Gastrocnemius medialis (tissue), 4 donors: ENCODE results near the gene SFMBT1. TPM values are rescaled to one million over a fixed set of nuclear protein-coding genes. Genes with fewer than 3 reads are reported as not detected.

Source experiments
- ATAC-seq, 2 donors: fragments of 150-250 bp; one replicate each; pipeline ENCODE4 v1.9.1; 2016
- DNase-seq, 2 donors: peaks; one replicate each; pipeline ENCODE4 v3.0.0-alpha.2; 2019
- H3K27ac ChIP-seq, 4 donors: fragments of 200-600 bp; sonication (generic); 1 replicate in 1 of 4; 2 replicates in 3 of 4; pipeline ENCODE4 v1.5.1; 2016 to 2018; ENCODE audit warnings: mild to moderate bottlenecking in 2 of 4, moderate library complexity in 1 of 4
- H3K27me3 ChIP-seq, 3 donors: fragments of 200-600 bp; sonication (generic) in 2 of 3; 1 replicate in 1 of 3; 2 replicates in 2 of 3; pipeline versions ENCODE4 v1.5.1 to v1.6.0; 2016 to 2019; ENCODE audit warnings: mild to moderate bottlenecking in 1 of 3, moderate library complexity in 1 of 3
- H3K36me3 ChIP-seq, 2 donors: fragments of 200-600 bp; sonication (generic) in 1 of 2; one replicate each; pipeline ENCODE4 v1.5.1; 2017 to 2018
- H3K4me1 ChIP-seq, 2 donors: fragments of 200-600 bp; sonication (generic) in 1 of 2; one replicate each; pipeline ENCODE4 v1.5.1; 2016 to 2017; ENCODE audit warnings: mild to moderate bottlenecking in 2 of 2
- H3K4me3 ChIP-seq, 4 donors: fragments of 200-600 bp; sonication (generic) in 3 of 4; 1 replicate in 1 of 4; 2 replicates in 3 of 4; pipeline ENCODE4 v1.5.1; 2016 to 2019; ENCODE audit warnings: mild to moderate bottlenecking in 2 of 4
- H3K9me3 ChIP-seq, 3 donors: fragments of 200-600 bp; sonication (generic) in 2 of 3; 1 replicate in 1 of 3; 2 replicates in 2 of 3; pipeline ENCODE4 v1.5.1; 2016 to 2019
- POLR2A ChIP-seq, 2 donors: fragments of 450-650 bp; IDR thresholded peaks; one replicate each; pipeline ENCODE4 v1.6.1; 2017; ENCODE audit warnings: antibody characterized with exemption in 2 of 2, mild to moderate bottlenecking in 2 of 2, moderate library complexity in 2 of 2
- in situ Hi-C, 4 donors: fragments of 200-750 bp; cut with MboI; loops; one replicate each; pipeline versions ENCODE4 v1.15.0 to v1.8.0; 2017; ENCODE audit warnings: low sequenced_read_pairs in 4 of 4
- intact Hi-C: fragments of 100-400 bp; cut with DNase I; formaldehyde crosslinking; loops from one replicate; pipeline ENCODE4 v1.15.1; 2023; ENCODE audit warnings: low total_unique reads
- total RNA-seq, 4 donors: library from RNA; depleted of rRNA; stranded (reverse); fragments of >200 nt; gene quantifications; one replicate each; pipeline versions ENCODE4 v1.1.0 to v1.2.3, GENCODE V29; 2016
- TF ChIP-seq, protein P1 (sequence below), 5 experiments: fragments of 450-650 bp in 3 of 5; fragments of 200-600 bp in 2 of 5; sonication (generic) in 2 of 5; IDR thresholded peaks in 4 of 5; conservative IDR thresholded peaks in 1 of 5; 1 replicate in 4 of 5; 2 replicates in 1 of 5; pipeline ENCODE4 v1.5.1; 2016 to 2019; ENCODE audit warnings: antibody characterized with exemption in 5 of 5, mild to moderate bottlenecking in 3 of 5, moderate library complexity in 3 of 5

SFMBT1 gene
- total RNA-seq, 4 donors from 2014 or later = 17.5 to 39.7 (median 29.8) TPM

DNA sequence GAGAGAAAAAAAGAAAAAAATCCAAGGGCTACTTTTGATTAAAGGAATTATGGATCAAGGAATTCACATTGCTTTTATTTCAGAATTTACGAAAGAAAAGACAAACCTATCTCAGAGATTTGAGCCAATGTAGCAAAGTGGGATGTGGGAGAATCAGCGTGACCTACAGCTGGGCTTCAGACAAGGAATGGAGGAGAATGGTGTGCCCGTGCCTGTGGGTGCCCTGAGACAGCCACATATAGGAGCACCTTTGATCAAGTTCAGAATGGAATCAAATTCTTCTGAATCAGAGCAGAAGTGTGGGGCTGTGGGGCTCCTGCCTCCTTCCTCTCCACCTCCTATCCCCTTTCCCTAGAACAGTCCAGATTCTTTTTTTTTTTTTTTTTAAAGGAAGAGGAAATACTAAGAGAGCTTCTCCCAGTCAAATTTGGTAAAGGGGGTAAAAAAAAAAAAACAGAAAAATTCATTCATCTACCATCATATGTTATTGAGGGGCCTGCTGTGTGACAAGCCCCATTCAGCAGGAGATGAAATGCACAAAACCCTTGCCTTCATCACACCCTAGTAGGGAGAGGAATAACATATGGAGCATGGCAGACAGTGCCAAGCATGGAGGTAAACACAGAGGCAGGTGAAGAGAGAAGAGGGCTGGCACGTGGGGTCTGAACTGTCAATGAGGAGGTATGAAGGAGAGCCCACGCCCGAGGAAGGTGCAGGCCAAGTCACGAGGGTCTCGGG is 186.0 kb downstream of the SFMBT1 start:
- H3K9me3 ChIP-seq = no peaks in the 10 kb centered on the region
- H3K27me3 ChIP-seq = no peaks in the 10 kb centered on the region
- no peak for DNase-seq
- no peak overlapping the region for H3K27ac ChIP-seq
- ATAC-seq = no peak
- no peaks in the 10 kb centered on the region for H3K4me1 ChIP-seq
- in situ Hi-C loops = loop anchor here in 3 of 4 donors (10.0 to 25.0 kb wide), 4 partner anchors 75 to 215 kb away; no protein-coding TSS in a partner anchor
- TF ChIP-seq POLR2A (IDR thresholded peaks at IDR 0.05) = no peak
- TF ChIP-seq, protein P1, sequence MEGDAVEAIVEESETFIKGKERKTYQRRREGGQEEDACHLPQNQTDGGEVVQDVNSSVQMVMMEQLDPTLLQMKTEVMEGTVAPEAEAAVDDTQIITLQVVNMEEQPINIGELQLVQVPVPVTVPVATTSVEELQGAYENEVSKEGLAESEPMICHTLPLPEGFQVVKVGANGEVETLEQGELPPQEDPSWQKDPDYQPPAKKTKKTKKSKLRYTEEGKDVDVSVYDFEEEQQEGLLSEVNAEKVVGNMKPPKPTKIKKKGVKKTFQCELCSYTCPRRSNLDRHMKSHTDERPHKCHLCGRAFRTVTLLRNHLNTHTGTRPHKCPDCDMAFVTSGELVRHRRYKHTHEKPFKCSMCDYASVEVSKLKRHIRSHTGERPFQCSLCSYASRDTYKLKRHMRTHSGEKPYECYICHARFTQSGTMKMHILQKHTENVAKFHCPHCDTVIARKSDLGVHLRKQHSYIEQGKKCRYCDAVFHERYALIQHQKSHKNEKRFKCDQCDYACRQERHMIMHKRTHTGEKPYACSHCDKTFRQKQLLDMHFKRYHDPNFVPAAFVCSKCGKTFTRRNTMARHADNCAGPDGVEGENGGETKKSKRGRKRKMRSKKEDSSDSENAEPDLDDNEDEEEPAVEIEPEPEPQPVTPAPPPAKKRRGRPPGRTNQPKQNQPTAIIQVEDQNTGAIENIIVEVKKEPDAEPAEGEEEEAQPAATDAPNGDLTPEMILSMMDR (IDR thresholded peaks at IDR 0.05 in 4 of 5, conservative IDR thresholded peaks at IDR 0.05 in 1 of 5) = no peak
- intact Hi-C loops = no loop called here
- no peak overlapping the region for H3K4me3 ChIP-seq
- H3K36me3 ChIP-seq = peaks cover 0 to 8% of the 10 kb centered on the region in 2 donors

DNA sequence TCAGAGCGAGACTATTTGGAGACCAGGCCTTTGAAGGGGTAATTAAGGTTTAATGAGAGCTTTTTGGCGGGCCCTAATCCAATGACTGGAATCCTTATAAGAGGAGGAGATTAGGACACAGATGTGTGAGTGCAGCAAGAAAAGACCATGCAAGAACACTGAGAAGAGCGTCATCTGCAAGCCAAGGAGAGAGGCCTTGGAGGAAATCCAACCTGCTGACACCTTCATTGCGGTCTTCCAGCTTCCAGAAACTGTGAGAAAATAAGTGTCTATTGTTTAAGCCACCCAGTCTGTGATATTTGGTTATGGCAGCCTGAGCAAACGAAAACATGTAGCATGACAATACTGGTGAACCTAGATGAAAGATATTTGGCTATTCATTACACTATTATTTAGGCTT is 188.0 kb downstream of the SFMBT1 start:
- H3K4me3 ChIP-seq = no peak overlapping the region
- TF ChIP-seq, protein P1 (IDR thresholded peaks at IDR 0.05 in 4 of 5, conservative IDR thresholded peaks at IDR 0.05 in 1 of 5) = no peak
- TF ChIP-seq POLR2A (IDR thresholded peaks at IDR 0.05) = no peak
- no peaks in the 10 kb centered on the region for H3K9me3 ChIP-seq
- H3K27me3 ChIP-seq = no peaks in the 10 kb centered on the region
- no peak for ATAC-seq
- peaks cover 0 to 11% of the 10 kb centered on the region in 2 donors for H3K36me3 ChIP-seq
- H3K27ac ChIP-seq = no peak overlapping the region
- H3K4me1 ChIP-seq = no peaks in the 10 kb centered on the region
- in situ Hi-C loops = loop anchor here in 3 of 4 donors (10.0 to 25.0 kb wide), 4 partner anchors 77 to 217 kb away; no protein-coding TSS in a partner anchor
- DNase-seq = no peak
- intact Hi-C loops = no loop called here

DNA sequence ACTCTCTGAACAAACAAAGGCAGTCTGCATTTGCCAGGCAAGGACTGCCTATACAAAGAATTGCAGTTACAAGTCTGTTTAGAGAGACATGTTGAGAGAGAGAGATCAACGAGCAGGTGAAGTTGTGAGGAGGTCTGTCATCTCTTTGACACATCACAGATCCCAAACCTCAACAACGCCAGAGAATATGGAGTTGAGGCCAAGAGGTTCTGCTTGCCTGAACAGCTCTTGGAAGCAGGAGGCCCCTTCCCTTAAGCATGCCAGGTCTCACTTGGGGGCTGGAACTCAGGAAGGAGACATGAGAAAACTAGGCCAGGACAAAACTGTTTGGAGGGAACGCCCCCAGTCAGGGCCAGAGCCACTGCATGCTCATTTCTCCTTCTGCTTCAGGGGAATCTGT is 188.7 kb downstream of the SFMBT1 start:
- in situ Hi-C loops (loop anchor here in 3 of 4 donors (10.0 to 25.0 kb wide), 4 partner anchors 78 to 218 kb away; no protein-coding TSS in a partner anchor), intact Hi-C loops (no loop called here)
- ATAC-seq = no peak
- no peaks in the 10 kb centered on the region for H3K27me3 ChIP-seq
- H3K9me3 ChIP-seq = no peaks in the 10 kb centered on the region
- peaks cover 0 to 16% of the 10 kb centered on the region in 2 donors for H3K36me3 ChIP-seq
- H3K27ac ChIP-seq = no peak overlapping the region
- no peak for TF ChIP-seq POLR2A (IDR thresholded peaks at IDR 0.05)
- TF ChIP-seq, protein P1 (IDR thresholded peaks at IDR 0.05 in 4 of 5, conservative IDR thresholded peaks at IDR 0.05 in 1 of 5) = no peak
- H3K4me1 ChIP-seq = no peaks in the 10 kb centered on the region
- H3K4me3 ChIP-seq = no peak overlapping the region
- DNase-seq = no peak

DNA sequence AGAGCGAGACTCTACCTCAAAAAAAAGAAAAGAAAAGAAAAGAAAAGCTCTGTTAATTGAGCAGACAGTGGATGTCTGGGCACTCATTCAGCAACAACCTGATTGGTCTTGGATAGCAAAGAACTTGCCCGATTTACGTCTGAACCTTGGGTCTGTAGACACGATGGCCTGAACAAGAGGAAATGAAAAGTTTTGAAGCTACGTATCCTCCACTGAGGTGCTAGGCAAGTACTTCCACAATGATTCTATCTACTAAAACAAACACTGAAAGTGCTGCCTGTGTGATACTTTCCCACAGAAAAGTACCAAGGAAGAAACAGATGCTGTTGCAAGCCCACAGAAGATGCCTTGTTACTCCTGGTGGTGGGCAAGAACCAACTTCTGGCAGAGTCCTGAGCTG is 189.2 kb downstream of the SFMBT1 start:
- intact Hi-C loops = no loop called here
- TF ChIP-seq, protein P1 (IDR thresholded peaks at IDR 0.05 in 4 of 5, conservative IDR thresholded peaks at IDR 0.05 in 1 of 5) = no peak
- TF ChIP-seq POLR2A (IDR thresholded peaks at IDR 0.05) = no peak

More for the DNA sequence above, 189.2 kb downstream of the SFMBT1 start:
- Histone ChIP-seq H3K9me3 (no peaks in the 10 kb centered on the region), H3K27ac (no peak overlapping the region), H3K27me3 (no peaks in the 10 kb centered on the region), H3K4me1 (no peaks in the 10 kb centered on the region), H3K4me3 (no peak overlapping the region), H3K36me3 (peaks cover 0 to 20% of the 10 kb centered on the region in 2 donors)
- no peak for ATAC-seq
- in situ Hi-C loops = loop anchor here in 3 of 4 donors (10.0 to 25.0 kb wide), 4 partner anchors 78 to 218 kb away; no protein-coding TSS in a partner anchor
- no peak for DNase-seq
